K562 (cell line): ENCODE data around the gene CNOT10. TPM values are rescaled to one million over a fixed set of nuclear protein-coding genes. Genes with fewer than 3 reads are reported as not detected.

Experiments used
- CBFA2T3 ChIP-seq: fragments of 450-650 bp; IDR thresholded peaks from 2 replicates; pipeline ENCODE4 v1.6.1; 2017
- CBX8 ChIP-seq: fragments of 200-600 bp; sonication (generic); IDR thresholded peaks from 2 replicates; pipeline ENCODE4 v1.6.1; 2012; ENCODE audit warnings: borderline replicate concordance, mixed run types, low read depth, mild to moderate bottlenecking, moderate library complexity, mixed read lengths, low read length, control low read depth, inconsistent platforms; ENCODE audit not compliant: poor library complexity, severe bottlenecking; ENCODE audit errors: extremely low read depth
- CTBP1 ChIP-seq: fragments of 450-650 bp; IDR thresholded peaks from 2 replicates; pipeline ENCODE4 v1.6.1; 2016; ENCODE audit warnings: borderline replicate concordance
- ESRRB ChIP-seq: fragments of 250-450 bp; sonication (Bioruptor Pico); IDR thresholded peaks from 2 replicates; pipeline ENCODE4 v1.5.0; 2020; ENCODE audit warnings: mild to moderate bottlenecking, moderate library complexity, borderline replicate concordance
- FIP1L1 ChIP-seq: fragments of 200-400 bp; formaldehyde crosslinking; IDR thresholded peaks from 2 replicates; pipeline ENCODE4 v1.6.1; 2018; ENCODE audit warnings: mild to moderate bottlenecking, low read depth, low read length; ENCODE audit not compliant: poor library complexity, severe bottlenecking
- GABPB2 ChIP-seq: fragments of 250-450 bp; sonication (Bioruptor Pico); conservative IDR thresholded peaks from 2 replicates; pipeline ENCODE4 v1.5.1; 2021; ENCODE audit warnings: mild to moderate bottlenecking
- HNRNPL ChIP-seq: fragments of 200-400 bp; formaldehyde crosslinking; IDR thresholded peaks from 2 replicates; pipeline ENCODE4 v1.6.1; 2017; ENCODE audit warnings: low read depth, mild to moderate bottlenecking, low read length
- NR2C2 ChIP-seq, 2 experiments: fragments of 200-800 bp in 1 of 2; sonication (Bioruptor generic) in 1 of 2; sonication (generic) in 1 of 2; formaldehyde crosslinking in 1 of 2; IDR thresholded peaks; 2 replicates each; pipeline versions ENCODE4 v1.6.1 to v1.8.0; 2016 to 2022; ENCODE audit warnings: mild to moderate bottlenecking in 1 of 2, missing compliant biosample characterization in 1 of 2, missing genetic modification characterization in 1 of 2, missing genetic modification reagents in 1 of 2
- NR4A1 ChIP-seq, 2 experiments: fragments of 250-450 bp in 1 of 2; fragments of 450-650 bp in 1 of 2; sonication (Bioruptor Pico) in 1 of 2; IDR thresholded peaks; 2 replicates each; pipeline versions ENCODE4 v1.4.0 to v1.6.1; 2016 to 2020; ENCODE audit warnings: mild to moderate bottlenecking in 2 of 2, missing compliant biosample characterization in 1 of 2, missing genetic modification characterization in 1 of 2, moderate library complexity in 1 of 2
- OTX1 ChIP-seq: fragments of 450-650 bp; formaldehyde crosslinking; IDR thresholded peaks from 2 replicates; pipeline ENCODE4 v1.4.0; 2022; ENCODE audit warnings: mild to moderate bottlenecking
- PHB2 ChIP-seq: fragments of 450-650 bp; IDR thresholded peaks from 2 replicates; pipeline ENCODE4 v1.6.1; 2017; ENCODE audit warnings: low read depth
- PTTG1 ChIP-seq: fragments of 450-650 bp; IDR thresholded peaks from 2 replicates; pipeline ENCODE4 v1.6.1; 2016; ENCODE audit warnings: low read depth, mild to moderate bottlenecking, missing genetic modification characterization, missing compliant biosample characterization
- PURB ChIP-seq: sonication (generic); formaldehyde crosslinking; IDR thresholded peaks from 2 replicates; pipeline ENCODE4 v1.9.0; 2021; ENCODE audit warnings: low read depth, mild to moderate bottlenecking, missing genetic modification reagents
- RBM34 ChIP-seq: fragments of 200-400 bp; formaldehyde crosslinking; IDR thresholded peaks from 2 replicates; pipeline ENCODE4 v1.6.1; 2018; ENCODE audit warnings: low read length, borderline replicate concordance; ENCODE audit not compliant: insufficient read depth
- TGIF2 ChIP-seq: sonication (generic); formaldehyde crosslinking; IDR thresholded peaks from 2 replicates; pipeline ENCODE4 v1.8.1; 2022; ENCODE audit warnings: mild to moderate bottlenecking, missing genetic modification reagents, moderate library complexity
- TSHZ1 ChIP-seq: fragments of 250-450 bp; sonication (Bioruptor Pico); IDR thresholded peaks from 2 replicates; pipeline ENCODE4 v1.4.0; 2020; ENCODE audit warnings: mild to moderate bottlenecking, moderate library complexity
- ZBTB1 ChIP-seq: sonication (generic); formaldehyde crosslinking; IDR thresholded peaks from 2 replicates; pipeline ENCODE4 v1.8.1; 2023; ENCODE audit warnings: missing genetic modification reagents, low read depth, mild to moderate bottlenecking, borderline replicate concordance
- ZBTB2 ChIP-seq: fragments of 450-650 bp; IDR thresholded peaks from 2 replicates; pipeline ENCODE4 v1.6.1; 2016; ENCODE audit warnings: antibody characterized with exemption
- ZNF124 ChIP-seq: sonication (generic); formaldehyde crosslinking; IDR thresholded peaks from 2 replicates; pipeline ENCODE4 v1.8.1; 2022; ENCODE audit warnings: missing genetic modification reagents
- ZNF197 ChIP-seq: fragments of 200-800 bp; sonication (Bioruptor generic); IDR thresholded peaks from 2 replicates; pipeline ENCODE4 v1.6.1; 2016; ENCODE audit warnings: low read depth, missing genetic modification characterization, missing compliant biosample characterization
- ZNF212 ChIP-seq: fragments of 450-650 bp; formaldehyde crosslinking; IDR thresholded peaks from 2 replicates; pipeline ENCODE4 v1.4.0; 2020; ENCODE audit warnings: mild to moderate bottlenecking
- ZNF583 ChIP-seq: fragments of 250-450 bp; sonication (Bioruptor Pico); IDR thresholded peaks from 2 replicates; pipeline ENCODE4 v1.4.0; 2020
- ZNF589 ChIP-seq: fragments of 200-800 bp; sonication (Bioruptor generic); IDR thresholded peaks from 2 replicates; pipeline ENCODE4 v1.6.1; 2016; ENCODE audit warnings: low read depth, missing genetic modification characterization, missing compliant biosample characterization
- polyA plus RNA-seq, 8 experiments: library from polyadenylated mRNA; depleted of rRNA in 4 of 8; stranded (reverse) in 5 of 8; unstranded in 3 of 8; fragments of >200 nt; fragmentation: Nextera tagmentation in 2 of 8; fragmentation: Illumina TruSeq in 1 of 8; extraction: Ambion mirVana in 2 of 8; extraction: Trizol in 1 of 8; gene quantifications; 2 replicates each; pipeline versions ENCODE4 v1.2.1 to v1.2.3, GENCODE V29; 2011 to 2014; ENCODE audit warnings: inconsistent platforms in 1 of 8, missing spikeins in 1 of 8
- total RNA-seq, 7 experiments: library from RNA; depleted of rRNA in 6 of 7; stranded (reverse); fragments of >200 nt in 6 of 7; fragmentation: Illumina TruSeq in 2 of 7; extraction: Trizol in 2 of 7; gene quantifications; 2 replicates each; pipeline versions ENCODE4 v1.2.1 to v1.2.3, GENCODE V29; 2011 to 2021; ENCODE audit warnings: low replicate concordance in 1 of 7

CNOT10 gene
- total and polyA plus RNA-seq, 9 of the 15 experiments (the other 6 are each of a cell fraction or from before 2014, with no cell fraction given), result 35.7 to 114 (median 81.9) TPM

- TF ChIP-seq NR2C2 (CRISPR knock-in tag; IDR thresholded peaks at IDR 0.05) (no peak), NR2C2 (tag; IDR thresholded peaks at IDR 0.05) (peak; percentile 56; the same call in 1 of the 2 replicates), PHB2 (no peak), CBX8 (no peak), CTBP1 (0 out of 2 replicates have a peak, but pooled peaks have one; percentile 47), GABPB2 (CRISPR knock-in tag) (no peak), OTX1 (CRISPR knock-in tag) (no peak), HNRNPL (no peak), ZBTB2 (peak; percentile 17; the same call in 1 of the 2 replicates), RBM34 (no peak), FIP1L1 (no peak), ZNF583 (no peak), TGIF2 (CRISPR knock-in tag) (no peak), PTTG1 (tag) (no peak), ZNF212 (CRISPR knock-in tag) (no peak), ZNF197 (CRISPR knock-in tag) (no peak), NR4A1 (CRISPR knock-in tag; IDR thresholded peaks at IDR 0.05) (no peak), NR4A1 (tag; IDR thresholded peaks at IDR 0.05) (peak; percentile 77), ZBTB1 (CRISPR knock-in tag) (no peak), ZNF124 (CRISPR knock-in tag) (no peak), TSHZ1 (CRISPR knock-in tag) (0 out of 2 replicates have a peak, but pooled peaks have one; percentile 64), ESRRB (no peak), CBFA2T3 (no peak), PURB (CRISPR knock-in tag) (no peak), ZNF589 (CRISPR knock-in tag) (no peak; the same call in none of the 2 replicates)
Observed at GRCh38 chr3:32703491-32703972, 18.5 kb downstream of the CNOT10 start (continued).
